Rectal smooth muscle tissue (tissue), 1 donor: ENCODE results near the gene E2F2.

Source experiments
- H3K27ac ChIP-seq: one replicate; pipeline ENCODE4 v1.7.0; 2013; ENCODE audit warnings: low read depth, low read length, inconsistent platforms
- H3K27me3 ChIP-seq: one replicate; pipeline ENCODE4 v1.7.0; 2013; ENCODE audit warnings: low read length; ENCODE audit not compliant: control insufficient read depth, insufficient read depth
- H3K36me3 ChIP-seq: one replicate; pipeline ENCODE4 v1.7.0; 2013; ENCODE audit warnings: low read length; ENCODE audit not compliant: control insufficient read depth, insufficient read depth
- H3K4me1 ChIP-seq: one replicate; pipeline ENCODE4 v1.7.0; 2013; ENCODE audit warnings: low read length; ENCODE audit not compliant: control insufficient read depth, insufficient read depth
- H3K4me3 ChIP-seq: one replicate; pipeline ENCODE4 v1.7.0; 2013; ENCODE audit warnings: low read length
- H3K9ac ChIP-seq: one replicate; pipeline ENCODE4 v1.7.0; 2013; ENCODE audit warnings: low read length

E2F2 gene

GRCh38 chr1:23530747-23531561 is at the start of gene E2F2:
Gene E2F2, minus strand, starts transcription at chr1:23531233. Its CDS starts 440 bp downstream, at chr1:23530793.
- peak within 1 kb of the TSS; percentile 32 for H3K27ac ChIP-seq
- H3K4me1 ChIP-seq, result peaks cover 6% of the 10 kb centered on the region
- H3K27me3 ChIP-seq, result peaks cover 2% of the 10 kb centered on the region
- H3K36me3 ChIP-seq, result no peaks in the 10 kb centered on the region
- peak within 1 kb of the TSS; percentile 72 for H3K4me3 ChIP-seq
- peak within 1 kb of the TSS; percentile 47 for H3K9ac ChIP-seq

- H3K4me1 ChIP-seq, result peaks cover 31% of the 10 kb centered on the region
- no peaks in the 10 kb centered on the region for H3K27me3 ChIP-seq
- H3K27ac ChIP-seq, result peak overlapping the region; percentile 68
- H3K9ac ChIP-seq, result no peak overlapping the region
- H3K36me3 ChIP-seq, result no peaks in the 10 kb centered on the region
- no peak overlapping the region for H3K4me3 ChIP-seq
Measured at GRCh38 chr1:23578997-23579363, 47.9 kb upstream of the E2F2 start.

GRCh38 chr1:23578311-23578996 is 47.4 kb upstream of the E2F2 start:
- H3K27ac ChIP-seq, result peak overlapping the region; percentile 68
- H3K4me1 ChIP-seq, result peaks cover 31% of the 10 kb centered on the region
- no peak overlapping the region for H3K4me3 ChIP-seq

GRCh38 chr1:23577056-23578004 is 46.3 kb upstream of the E2F2 start:
- Histone ChIP-seq H3K4me3 (peak overlapping the region; percentile 1), H3K36me3 (no peaks in the 10 kb centered on the region), H3K4me1 (peaks cover 31% of the 10 kb centered on the region), H3K27ac (peak overlapping the region; percentile 68), H3K9ac (no peak overlapping the region), H3K27me3 (no peaks in the 10 kb centered on the region)

More at GRCh38 chr1:23578311-23578996, 47.4 kb upstream of the E2F2 start:
- H3K36me3 ChIP-seq, result no peaks in the 10 kb centered on the region
- no peaks in the 10 kb centered on the region for H3K27me3 ChIP-seq
- no peak overlapping the region for H3K9ac ChIP-seq

GRCh38 chr1:23576338-23577055 is 45.5 kb upstream of the E2F2 start:
- Histone ChIP-seq H3K27me3 (no peaks in the 10 kb centered on the region), H3K36me3 (no peaks in the 10 kb centered on the region), H3K9ac (no peak overlapping the region), H3K27ac (peak overlapping the region; percentile 68), H3K4me3 (peak overlapping the region; percentile 1), H3K4me1 (peaks cover 31% of the 10 kb centered on the region)

GRCh38 chr1:23575226-23575810 is 44.3 kb upstream of the E2F2 start:
- no peak overlapping the region for H3K9ac ChIP-seq

GRCh38 chr1:23574265-23574754 is 43.3 kb upstream of the E2F2 start:
- no peaks in the 10 kb centered on the region for H3K27me3 ChIP-seq
- H3K4me3 ChIP-seq, result no peak overlapping the region
- peaks cover 31% of the 10 kb centered on the region for H3K4me1 ChIP-seq
- H3K9ac ChIP-seq, result no peak overlapping the region
- no peak overlapping the region for H3K27ac ChIP-seq
- no peaks in the 10 kb centered on the region for H3K36me3 ChIP-seq

More at GRCh38 chr1:23575226-23575810, 44.3 kb upstream of the E2F2 start:
- Histone ChIP-seq H3K27ac (no peak overlapping the region), H3K4me3 (no peak overlapping the region), H3K27me3 (no peaks in the 10 kb centered on the region), H3K4me1 (peaks cover 31% of the 10 kb centered on the region), H3K36me3 (no peaks in the 10 kb centered on the region)

GRCh38 chr1:23573574-23574182 is 42.6 kb upstream of the E2F2 start:
- Histone ChIP-seq H3K9ac (no peak overlapping the region), H3K4me3 (no peak overlapping the region), H3K27ac (no peak overlapping the region), H3K27me3 (no peaks in the 10 kb centered on the region), H3K36me3 (no peaks in the 10 kb centered on the region), H3K4me1 (peaks cover 26% of the 10 kb centered on the region)

GRCh38 chr1:23571465-23571864 is 40.4 kb upstream of the E2F2 start:
- H3K4me1 ChIP-seq, result peaks cover 8% of the 10 kb centered on the region
- no peaks in the 10 kb centered on the region for H3K36me3 ChIP-seq

GRCh38 chr1:23570001-23570691 is 39.1 kb upstream of the E2F2 start:
- peaks cover 3% of the 10 kb centered on the region for H3K4me1 ChIP-seq
- H3K36me3 ChIP-seq, result no peaks in the 10 kb centered on the region
- no peak overlapping the region for H3K4me3 ChIP-seq
- no peak overlapping the region for H3K9ac ChIP-seq
- H3K27me3 ChIP-seq, result no peaks in the 10 kb centered on the region
- no peak overlapping the region for H3K27ac ChIP-seq

More at GRCh38 chr1:23571465-23571864, 40.4 kb upstream of the E2F2 start:
- no peak overlapping the region for H3K9ac ChIP-seq
- H3K4me3 ChIP-seq, result no peak overlapping the region
- H3K27me3 ChIP-seq, result no peaks in the 10 kb centered on the region
- no peak overlapping the region for H3K27ac ChIP-seq
